ENCODE measurements around the gene ARHGEF12. TPM values are rescaled to one million over a fixed set of nuclear protein-coding genes. Genes with fewer than 3 reads are reported as not detected.

ARHGEF12 gene
- total RNA-seq, 2 experiments from 2014 or later, result 3.6 TPM

DNA sequence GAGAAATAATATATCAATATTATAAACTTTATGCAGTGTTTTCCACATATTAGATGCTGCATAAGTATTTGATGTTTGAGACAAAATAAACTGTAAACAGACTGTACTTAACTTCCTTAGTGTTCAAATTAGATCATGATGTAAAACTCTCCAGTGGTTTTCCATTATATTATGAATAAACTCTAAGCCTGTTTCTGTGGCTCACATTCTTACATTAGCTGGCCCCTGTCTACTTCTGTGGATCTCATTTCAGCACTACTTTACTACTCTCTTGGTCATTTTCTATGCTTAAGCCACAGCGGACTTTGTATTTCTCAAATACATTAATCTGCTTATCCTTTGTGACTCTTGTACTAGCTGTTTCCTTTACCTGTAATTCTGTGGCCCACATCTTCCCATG lies 55.6 kb downstream of the ARHGEF12 start:
- Mint-ChIP-seq H3K4me1 (ENCODE audit: low read depth) (no peaks in the 10 kb centered on the region), H3K36me3 (ENCODE audit: low read depth) (no peaks in the 10 kb centered on the region), H3K27me3 (peaks cover 80% of the 10 kb centered on the region), H3K9me3 (no peaks in the 10 kb centered on the region), H3K4me3 (no peak overlapping the region), H3K27ac (no peak overlapping the region)
- Histone ChIP-seq H3K27ac (ENCODE audit: low read depth in 1 of 2, low read length in 2 of 2) (no peak overlapping the region), H3K36me3 (ENCODE audit: insufficient read depth, low read length) (no peaks in the 10 kb centered on the region), H3K4me1 (ENCODE audit: insufficient read depth, low read length) (no peaks in the 10 kb centered on the region), H3K27me3 (ENCODE audit: control insufficient read depth in 1 of 2, insufficient read depth in 2 of 2, low read length in 2 of 2) (peaks cover 0 to 41% of the 10 kb centered on the region in 2 experiments), H3K4me3 (ENCODE audit: low read length) (no peak overlapping the region), H3K9me3 (ENCODE audit: control insufficient read depth in 1 of 2, insufficient read depth in 1 of 2, low read length in 2 of 2) (peaks cover 0 to 4% of the 10 kb centered on the region in 2 experiments)
- CTCF ChIA-PET, result interaction anchor here (1.5 kb wide), 1 partner anchor 19 kb away, joined by 3 read pairs; no protein-coding TSS in a partner anchor
- POLR2A ChIA-PET, result no interaction called here
- ATAC-seq (ENCODE audit: poor library complexity), result no peak
- no peak for TF ChIP-seq CTCF (IDR thresholded peaks at IDR 0.05)
- DNase-seq, result no peak
- intact Hi-C loops (cut with DNase I, micrococcal nuclease), result no loop called here

- intact Hi-C loops (cut with DNase I, micrococcal nuclease), result no loop called here
- H3K36me3 Mint-ChIP-seq (ENCODE audit: low read depth), result no peaks in the 10 kb centered on the region
- no peaks in the 10 kb centered on the region for H3K4me1 Mint-ChIP-seq (ENCODE audit: low read depth)
- H3K4me3 ChIP-seq (ENCODE audit: low read length), result no peak overlapping the region
- peaks cover 0 to 40% of the 10 kb centered on the region in 2 experiments for H3K27me3 ChIP-seq (ENCODE audit: control insufficient read depth in 1 of 2, insufficient read depth in 2 of 2, low read length in 2 of 2)
- H3K4me1 ChIP-seq (ENCODE audit: insufficient read depth, low read length), result no peaks in the 10 kb centered on the region
- no peak overlapping the region for H3K4me3 Mint-ChIP-seq
- TF ChIP-seq CTCF (IDR thresholded peaks at IDR 0.05), result no peak
- CTCF ChIA-PET, result interaction anchor here (1.5 kb wide), 1 partner anchor 19 kb away, joined by 3 read pairs; no protein-coding TSS in a partner anchor
- H3K27me3 Mint-ChIP-seq, result peaks cover 79% of the 10 kb centered on the region
- H3K9me3 Mint-ChIP-seq, result no peaks in the 10 kb centered on the region
- DNase-seq (no peak), ATAC-seq (ENCODE audit: poor library complexity) (no peak)
- no peak overlapping the region for H3K27ac Mint-ChIP-seq
- H3K36me3 ChIP-seq (ENCODE audit: insufficient read depth, low read length), result no peaks in the 10 kb centered on the region
- no peak overlapping the region for H3K27ac ChIP-seq (ENCODE audit: low read depth in 1 of 2, low read length in 2 of 2)
- peaks cover 0 to 4% of the 10 kb centered on the region in 2 experiments for H3K9me3 ChIP-seq (ENCODE audit: control insufficient read depth in 1 of 2, insufficient read depth in 1 of 2, low read length in 2 of 2)
- POLR2A ChIA-PET, result no interaction called here
Measured at GRCh38 chr11:120392314-120392713, 56.1 kb downstream of the ARHGEF12 start.

GRCh38 chr11:120392793-120393192 lies 56.6 kb downstream of the ARHGEF12 start:
- Histone ChIP-seq H3K9me3 (ENCODE audit: control insufficient read depth in 1 of 2, insufficient read depth in 1 of 2, low read length in 2 of 2) (peaks cover 0 to 4% of the 10 kb centered on the region in 2 experiments), H3K36me3 (ENCODE audit: insufficient read depth, low read length) (no peaks in the 10 kb centered on the region), H3K4me1 (ENCODE audit: insufficient read depth, low read length) (no peaks in the 10 kb centered on the region), H3K4me3 (ENCODE audit: low read length) (no peak overlapping the region), H3K27me3 (ENCODE audit: control insufficient read depth in 1 of 2, insufficient read depth in 2 of 2, low read length in 2 of 2) (peaks cover 0 to 42% of the 10 kb centered on the region in 2 experiments), H3K27ac (ENCODE audit: low read depth in 1 of 2, low read length in 2 of 2) (no peak overlapping the region)
- DNase-seq, result no peak
- Mint-ChIP-seq H3K27ac (no peak overlapping the region), H3K36me3 (ENCODE audit: low read depth) (no peaks in the 10 kb centered on the region), H3K4me3 (no peak overlapping the region), H3K27me3 (peaks cover 79% of the 10 kb centered on the region), H3K4me1 (ENCODE audit: low read depth) (no peaks in the 10 kb centered on the region), H3K9me3 (no peaks in the 10 kb centered on the region)
- CTCF ChIA-PET, result interaction anchor here (1.5 kb wide), 1 partner anchor 18 kb away, joined by 3 read pairs; no protein-coding TSS in a partner anchor
- TF ChIP-seq CTCF (IDR thresholded peaks at IDR 0.05), result no peak
- no peak for ATAC-seq (ENCODE audit: poor library complexity)
- POLR2A ChIA-PET, result no interaction called here
- intact Hi-C loops (cut with DNase I, micrococcal nuclease), result no loop called here

All from CD4-positive, alpha-beta T cell (primary cell).